GM23338 (cell line): ENCODE data around the gene USP48. TPM values are rescaled to one million over a fixed set of nuclear protein-coding genes. Genes with fewer than 3 reads are reported as not detected.

Source experiments
- ATAC-seq: fragments of 200-7000 bp; cut with Tn5 transposase; 3 replicates; pipeline ENCODE4 v1.9.1; 2020
- DNase-seq: peaks from one replicate; pipeline ENCODE4 v3.0.0-alpha.2; 2015; ENCODE audit warnings: low spot score
- H2AFZ ChIP-seq: fragments of 200-600 bp; sonication (generic); 2 replicates; pipeline ENCODE4 v1.8.0; 2016; ENCODE audit warnings: antibody characterized with exemption, mild to moderate bottlenecking, moderate library complexity
- H3F3A ChIP-seq: fragments of 200-600 bp; sonication (generic); replicated peaks from 2 replicates; pipeline ENCODE4 v1.8.0; 2017; ENCODE audit warnings: antibody characterized with exemption, mixed run types, low read depth
- H3K27ac ChIP-seq: fragments of 200-600 bp; sonication (generic); 2 replicates; pipeline ENCODE4 v1.6.1; 2016; ENCODE audit warnings: low read depth
- H3K27me3 ChIP-seq: fragments of 200-600 bp; sonication (generic); 2 replicates; pipeline ENCODE4 v1.8.0; 2016; ENCODE audit warnings: mild to moderate bottlenecking, mixed run types, moderate library complexity; ENCODE audit not compliant: insufficient read depth
- H3K36me3 ChIP-seq: fragments of 200-600 bp; sonication (generic); 2 replicates; pipeline ENCODE4 v1.8.0; 2016; ENCODE audit warnings: mild to moderate bottlenecking; ENCODE audit not compliant: insufficient read depth
- H3K4me1 ChIP-seq: fragments of 200-600 bp; sonication (generic); 2 replicates; pipeline ENCODE4 v1.8.0; 2016; ENCODE audit warnings: mild to moderate bottlenecking, moderate library complexity; ENCODE audit not compliant: insufficient read depth
- H3K4me2 ChIP-seq: fragments of 200-600 bp; sonication (generic); 2 replicates; pipeline ENCODE4 v1.7.1; 2017; ENCODE audit warnings: mixed run types
- H3K4me3 ChIP-seq: fragments of 200-600 bp; sonication (generic); 2 replicates; pipeline ENCODE4 v1.6.1; 2016; ENCODE audit warnings: mixed run types
- H3K79me2 ChIP-seq: fragments of 200-600 bp; sonication (generic); replicated peaks from 2 replicates; pipeline ENCODE4 v1.8.0; 2017; ENCODE audit warnings: mild to moderate bottlenecking; ENCODE audit not compliant: insufficient read depth
- H3K9me2 ChIP-seq: fragments of 200-600 bp; sonication (generic); 2 replicates; pipeline ENCODE4 v1.8.0; 2017; ENCODE audit not compliant: insufficient read depth
- H4K20me1 ChIP-seq: fragments of 200-600 bp; sonication (generic); replicated peaks from 2 replicates; pipeline ENCODE4 v1.8.0; 2017; ENCODE audit warnings: mild to moderate bottlenecking; ENCODE audit not compliant: insufficient read depth
- H3K27ac Mint-ChIP-seq: 2 replicates; pipeline ENCODE4 v1.8.0; 2020; ENCODE audit warnings: inconsistent platforms, mild to moderate bottlenecking, moderate library complexity, mixed read lengths
- H3K27me3 Mint-ChIP-seq: 3 replicates; pipeline ENCODE4 v1.8.0; 2022; ENCODE audit warnings: low read depth, mild to moderate bottlenecking, moderate library complexity, mixed read lengths, inconsistent platforms; ENCODE audit not compliant: insufficient read depth, poor library complexity
- H3K36me3 Mint-ChIP-seq: 3 replicates; pipeline ENCODE4 v1.8.0; 2021; ENCODE audit warnings: low read depth, mild to moderate bottlenecking, inconsistent platforms, moderate library complexity, mixed read lengths
- H3K4me1 Mint-ChIP-seq: 3 replicates; pipeline ENCODE4 v1.8.0; 2020; ENCODE audit warnings: mild to moderate bottlenecking, inconsistent platforms, mixed read lengths
- H3K4me3 Mint-ChIP-seq: 3 replicates; pipeline ENCODE4 v1.8.0; 2021; ENCODE audit warnings: moderate library complexity, mild to moderate bottlenecking, inconsistent platforms, mixed read lengths
- H3K9me3 Mint-ChIP-seq: 3 replicates; pipeline ENCODE4 v1.8.0; 2020; ENCODE audit warnings: moderate library complexity, mild to moderate bottlenecking, inconsistent platforms, mixed read lengths
- ETS1 ChIP-seq: IDR thresholded peaks from 2 replicates; pipeline ENCODE4 v1.6.1; 2016; ENCODE audit warnings: antibody characterized with exemption
- EZH2phosphoT487 ChIP-seq: fragments of 200-600 bp; sonication (generic); IDR thresholded peaks from one replicate; pipeline ENCODE4 v1.8.1; 2018; ENCODE audit warnings: antibody characterized with exemption; ENCODE audit not compliant: unreplicated experiment
- NANOG ChIP-seq: IDR thresholded peaks from 2 replicates; pipeline ENCODE4 v1.6.1; 2016; ENCODE audit warnings: antibody characterized with exemption, borderline replicate concordance
- ZNF462 ChIP-seq: fragments of 250-450 bp; sonication (Bioruptor Pico); IDR thresholded peaks from 2 replicates; pipeline ENCODE4 v1.5.0; 2020; ENCODE audit warnings: mild to moderate bottlenecking, moderate library complexity
- polyA plus RNA-seq: library from polyadenylated mRNA; unstranded; fragments of >200 nt; fragmentation: Nextera tagmentation; extraction: Ambion mirVana; gene quantifications from 2 replicates; pipeline ENCODE4 v1.2.1, GENCODE V29; 2016
- total RNA-seq: library from RNA; depleted of rRNA; stranded (reverse); fragments of >200 nt; shearing (Covaris generic); gene quantifications from 2 replicates; pipeline ENCODE4 v1.2.3, GENCODE V29; 2014

USP48 gene
- total and polyA plus RNA-seq, 2 experiments from 2014 or later, result 85.9 to 151 TPM

- TF ChIP-seq ZNF462 (CRISPR knock-in tag), result no peak
- no peak for TF ChIP-seq NANOG
- TF ChIP-seq EZH2phosphoT487, result no peak
- TF ChIP-seq ETS1, result no peak
Measured at GRCh38 chr1:21677168-21677567, 105.8 kb downstream of the USP48 start (continued).

- Histone ChIP-seq H3K79me2 (no peaks in the 10 kb centered on the region), H3K36me3 (no peaks in the 10 kb centered on the region), H3K4me1 (peaks cover 26% of the 10 kb centered on the region), H3K4me3 (no peak overlapping the region), H3K27me3 (peaks cover 4% of the 10 kb centered on the region), H3K4me2 (no peak overlapping the region), H2AFZ (no peak overlapping the region), H3K9me2 (no peaks in the 10 kb centered on the region), H3K27ac (peak overlapping the region; percentile 42; the same call in 1 of the 2 replicates), H4K20me1 (peaks cover 4% of the 10 kb centered on the region; the same call in 1 of the 2 replicates), H3F3A (0 out of 2 replicates have a peak, but pooled peaks cover 8% of the 10 kb centered on the region)
- Mint-ChIP-seq H3K4me1 (peaks cover 30% of the 10 kb centered on the region), H3K9me3 (no peaks in the 10 kb centered on the region), H3K27me3 (peaks cover 17% of the 10 kb centered on the region), H3K36me3 (peaks cover 9% of the 10 kb centered on the region; the same call in 2 of the 3 replicates), H3K4me3 (no peak overlapping the region), H3K27ac (no peak overlapping the region; the same call in 1 of the 2 replicates)
- ATAC-seq (no peak), DNase-seq (no peak)
- TF ChIP-seq ZNF462 (CRISPR knock-in tag), result no peak
Measured at GRCh38 chr1:21674957-21675356, 108.0 kb downstream of the USP48 start.
